Endothelial cell of umbilical vein (primary cell): ENCODE measurements around the gene TSN.

Experiments used
- CTCF ChIP-seq, 2 donors: IDR thresholded peaks; 1 replicate in 1 of 2; 2 replicates in 1 of 2; pipeline ENCODE4 v1.5.1; 2011; ENCODE audit warnings: low read length in 2 of 2, mild to moderate bottlenecking in 2 of 2, moderate library complexity in 2 of 2, control low read depth in 1 of 2, inconsistent platforms in 1 of 2, low read depth in 1 of 2; ENCODE audit not compliant: insufficient read depth in 1 of 2; ENCODE audit errors: extremely low read depth in 1 of 2
- EZH2 ChIP-seq: IDR thresholded peaks from 2 replicates; pipeline ENCODE4 v1.6.1; 2012; ENCODE audit warnings: borderline replicate concordance, low read depth, mild to moderate bottlenecking, moderate library complexity, low read length, inconsistent platforms; ENCODE audit not compliant: severe bottlenecking
- FOS ChIP-seq: IDR thresholded peaks from 2 replicates; pipeline ENCODE4 v1.6.1; 2011; ENCODE audit warnings: mild to moderate bottlenecking, low read length, moderate library complexity, borderline replicate concordance; ENCODE audit not compliant: insufficient read depth
- JUN ChIP-seq: IDR thresholded peaks from 2 replicates; pipeline ENCODE4 v1.6.1; 2011; ENCODE audit warnings: borderline replicate concordance, low read depth; ENCODE audit not compliant: insufficient read length, insufficient read depth
- MYC ChIP-seq: IDR thresholded peaks from one replicate; pipeline ENCODE4 v1.6.1; 2011; ENCODE audit warnings: mild to moderate bottlenecking, low read depth, low read length
- POLR2A ChIP-seq: IDR thresholded peaks from 2 replicates; pipeline ENCODE4 v1.6.1; 2012; ENCODE audit warnings: low read depth, mild to moderate bottlenecking, control low read depth, low read length
- POLR2AphosphoS5 ChIP-seq: IDR thresholded peaks from 2 replicates; pipeline ENCODE4 v1.6.1; 2012; ENCODE audit warnings: low read depth, mild to moderate bottlenecking, control low read depth, low read length, moderate library complexity; ENCODE audit not compliant: insufficient read depth
- TF ChIP-seq, protein P1 (sequence below): IDR thresholded peaks from 2 replicates; pipeline ENCODE4 v1.6.1; 2011; ENCODE audit not compliant: insufficient read depth, insufficient read length

DNA sequence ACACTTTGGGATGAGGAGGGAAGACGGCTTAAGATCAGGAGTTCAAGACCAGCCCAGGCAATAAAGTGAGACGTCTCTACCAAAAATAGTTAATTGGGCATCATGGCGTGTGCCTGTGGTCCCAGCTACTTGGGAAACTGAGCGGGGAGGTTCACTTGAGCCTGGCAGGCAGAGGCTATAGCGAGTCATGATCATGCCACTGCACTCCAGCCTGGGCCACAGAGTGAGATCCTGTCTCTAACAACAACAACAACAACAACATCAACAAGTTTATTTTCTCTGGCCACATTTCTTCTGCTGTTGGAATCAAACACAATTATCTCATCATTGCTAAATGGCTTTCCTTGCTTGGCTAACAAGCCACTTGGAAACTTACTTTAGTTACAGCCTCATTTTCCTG, 32.1 kb upstream of the TSN start:
- TF ChIP-seq FOS (no peak), CTCF (IDR thresholded peaks at IDR 0.05; ENCODE audit: extremely low read depth in 1 of 2, insufficient read depth in 1 of 2, low read depth in 1 of 2, low read length in 2 of 2) (no peak), POLR2AphosphoS5 (no peak), MYC (no peak), POLR2A (no peak), JUN (no peak), EZH2 (no peak)
- TF ChIP-seq, protein P1, sequence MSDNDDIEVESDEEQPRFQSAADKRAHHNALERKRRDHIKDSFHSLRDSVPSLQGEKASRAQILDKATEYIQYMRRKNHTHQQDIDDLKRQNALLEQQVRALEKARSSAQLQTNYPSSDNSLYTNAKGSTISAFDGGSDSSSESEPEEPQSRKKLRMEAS: no peak
